Stimulated activated naive CD8-positive, alpha-beta T cell treated with anti-CD3 and anti-CD28 coated beads, Interleukin-15, amount 100 ng/mL, for 72 hours (primary cell): Measurements from ENCODE around the gene CELF2.

Source experiments
- ATAC-seq: fragments of 150-1000 bp; cut with Tn5 transposase; 2 replicates; pipeline ENCODE4 v1.10.0; 2021; ENCODE audit warnings: mild to moderate bottlenecking, moderate library complexity
- DNase-seq, 2 donors: peaks; one replicate each; pipeline ENCODE4 v3.0.0; 2021 to 2022
- H3K27ac Mint-ChIP-seq, 2 donors: one replicate each; pipeline ENCODE4 v1.8.0; 2022; ENCODE audit warnings: mild to moderate bottlenecking in 2 of 2, mixed read lengths in 2 of 2, moderate library complexity in 2 of 2
- H3K27me3 Mint-ChIP-seq: one replicate; pipeline ENCODE4 v1.8.0; 2022; ENCODE audit warnings: mixed read lengths
- H3K4me1 Mint-ChIP-seq: one replicate; pipeline ENCODE4 v1.8.0; 2022; ENCODE audit warnings: mild to moderate bottlenecking, mixed read lengths
- H3K4me3 Mint-ChIP-seq, 2 donors: one replicate each; pipeline ENCODE4 v1.8.0; 2022; ENCODE audit warnings: mild to moderate bottlenecking in 2 of 2, mixed read lengths in 2 of 2, moderate library complexity in 1 of 2
- H3K9me3 Mint-ChIP-seq, 2 donors: one replicate each; pipeline ENCODE4 v1.8.0; 2022; ENCODE audit warnings: mixed read lengths in 2 of 2

Gene CELF2

GRCh38 chr10:11026773-11027172 is 9.1 kb downstream of the CELF2 start:
- Mint-ChIP-seq H3K27me3 (peaks cover 27% of the 10 kb centered on the region), H3K9me3 (no peaks in the 10 kb centered on the region), H3K4me1 (no peaks in the 10 kb centered on the region), H3K27ac (no peak overlapping the region), H3K4me3 (no peak overlapping the region)
- no peak for ATAC-seq
- no peak for DNase-seq

- H3K27me3 Mint-ChIP-seq: peaks cover 40% of the 10 kb centered on the region
- ATAC-seq: no peak
- no peak overlapping the region for H3K4me3 Mint-ChIP-seq
- H3K27ac Mint-ChIP-seq: peak overlapping the region in 1 of 2 donors; percentile 78
- H3K4me1 Mint-ChIP-seq: peaks cover 6% of the 10 kb centered on the region
- H3K9me3 Mint-ChIP-seq: no peaks in the 10 kb centered on the region
- DNase-seq: no peak
These were observed 17.1 kb downstream of the CELF2 start for GRCh38 chr10:11034762-11035161.

- Mint-ChIP-seq H3K4me3 (no peak overlapping the region), H3K27ac (no peak overlapping the region), H3K4me1 (peaks cover 6% of the 10 kb centered on the region), H3K27me3 (peaks cover 33% of the 10 kb centered on the region), H3K9me3 (no peaks in the 10 kb centered on the region)
- DNase-seq (no peak), ATAC-seq (no peak)
These were observed 17.8 kb downstream of the CELF2 start for GRCh38 chr10:11035301-11035991.

GRCh38 chr10:11036424-11037011 is 18.8 kb downstream of the CELF2 start:
- ATAC-seq: no peak
- H3K27me3 Mint-ChIP-seq: peaks cover 30% of the 10 kb centered on the region
- peaks cover 6% of the 10 kb centered on the region for H3K4me1 Mint-ChIP-seq
- H3K9me3 Mint-ChIP-seq: no peaks in the 10 kb centered on the region
- no peak for DNase-seq
- no peak overlapping the region for H3K27ac Mint-ChIP-seq
- no peak overlapping the region for H3K4me3 Mint-ChIP-seq

GRCh38 chr10:11037991-11038390 is 20.3 kb downstream of the CELF2 start:
- DNase-seq: no peak
- Mint-ChIP-seq H3K27me3 (peaks cover 30% of the 10 kb centered on the region), H3K4me3 (no peak overlapping the region), H3K27ac (no peak overlapping the region), H3K4me1 (peaks cover 6% of the 10 kb centered on the region), H3K9me3 (no peaks in the 10 kb centered on the region)
- ATAC-seq: no peak

GRCh38 chr10:11042357-11042756 is 24.7 kb downstream of the CELF2 start:
- Mint-ChIP-seq H3K27me3 (peaks cover 32% of the 10 kb centered on the region), H3K4me3 (no peak overlapping the region), H3K9me3 (no peaks in the 10 kb centered on the region), H3K4me1 (peaks cover 6% of the 10 kb centered on the region), H3K27ac (no peak overlapping the region)
- DNase-seq: no peak
- ATAC-seq: no peak

GRCh38 chr10:11043039-11043438 is 25.4 kb downstream of the CELF2 start:
- H3K27me3 Mint-ChIP-seq: peaks cover 30% of the 10 kb centered on the region
- no peak overlapping the region for H3K4me3 Mint-ChIP-seq
- H3K27ac Mint-ChIP-seq: no peak overlapping the region
- DNase-seq: no peak
- no peaks in the 10 kb centered on the region for H3K9me3 Mint-ChIP-seq
- ATAC-seq: no peak
- peaks cover 6% of the 10 kb centered on the region for H3K4me1 Mint-ChIP-seq

- Mint-ChIP-seq H3K4me1 (peaks cover 6% of the 10 kb centered on the region), H3K9me3 (no peaks in the 10 kb centered on the region), H3K27me3 (peaks cover 30% of the 10 kb centered on the region), H3K27ac (no peak overlapping the region), H3K4me3 (no peak overlapping the region)
- no peak for ATAC-seq
- DNase-seq: no peak
These were observed 25.9 kb downstream of the CELF2 start for GRCh38 chr10:11043446-11044127.

GRCh38 chr10:11045487-11045886 is 27.8 kb downstream of the CELF2 start:
- peaks cover 30% of the 10 kb centered on the region for H3K27me3 Mint-ChIP-seq
- H3K4me1 Mint-ChIP-seq: peaks cover 6% of the 10 kb centered on the region
- no peaks in the 10 kb centered on the region for H3K9me3 Mint-ChIP-seq
- no peak overlapping the region for H3K4me3 Mint-ChIP-seq
- H3K27ac Mint-ChIP-seq: no peak overlapping the region
- DNase-seq: no peak
- no peak for ATAC-seq

- Mint-ChIP-seq H3K9me3 (no peaks in the 10 kb centered on the region), H3K27ac (no peak overlapping the region), H3K27me3 (peaks cover 30% of the 10 kb centered on the region), H3K4me3 (no peak overlapping the region), H3K4me1 (peaks cover 6% of the 10 kb centered on the region)
- ATAC-seq (no peak), DNase-seq (no peak)
These were observed 28.5 kb downstream of the CELF2 start for GRCh38 chr10:11045995-11046775.

- Mint-ChIP-seq H3K4me1 (peaks cover 6% of the 10 kb centered on the region), H3K27me3 (peaks cover 30% of the 10 kb centered on the region), H3K27ac (no peak overlapping the region), H3K4me3 (no peak overlapping the region), H3K9me3 (no peaks in the 10 kb centered on the region)
- ATAC-seq (no peak), DNase-seq (no peak)
These were observed 29.1 kb downstream of the CELF2 start for GRCh38 chr10:11046776-11047160.

- H3K27ac Mint-ChIP-seq: no peak overlapping the region
- no peak overlapping the region for H3K4me3 Mint-ChIP-seq
- no peaks in the 10 kb centered on the region for H3K9me3 Mint-ChIP-seq
- H3K4me1 Mint-ChIP-seq: peaks cover 5% of the 10 kb centered on the region
- H3K27me3 Mint-ChIP-seq: peaks cover 24% of the 10 kb centered on the region
- DNase-seq (no peak), ATAC-seq (no peak)
These were observed 31.1 kb downstream of the CELF2 start for GRCh38 chr10:11048707-11049278.

- no peak overlapping the region for H3K4me3 Mint-ChIP-seq
- no peaks in the 10 kb centered on the region for H3K4me1 Mint-ChIP-seq
- ATAC-seq: no peak
- H3K27ac Mint-ChIP-seq: no peak overlapping the region
- peaks cover 18% of the 10 kb centered on the region for H3K27me3 Mint-ChIP-seq
- no peaks in the 10 kb centered on the region for H3K9me3 Mint-ChIP-seq
- DNase-seq: no peak
These were observed 32.1 kb downstream of the CELF2 start for GRCh38 chr10:11049806-11050205.

- no peak for DNase-seq
- H3K4me1 Mint-ChIP-seq: no peaks in the 10 kb centered on the region
- peak overlapping the region in 1 of 2 donors; percentile 65 for H3K27ac Mint-ChIP-seq
- peaks cover 18% of the 10 kb centered on the region for H3K27me3 Mint-ChIP-seq
- no peak overlapping the region for H3K4me3 Mint-ChIP-seq
- ATAC-seq: no peak
- H3K9me3 Mint-ChIP-seq: no peaks in the 10 kb centered on the region
These were observed 32.9 kb downstream of the CELF2 start for GRCh38 chr10:11050301-11051287.
